Fibroblast of lung (primary cell): ENCODE data around the gene AMBN. TPM values are rescaled to one million over a fixed set of nuclear protein-coding genes. Genes with fewer than 3 reads are reported as not detected.

Experiments
- DNase-seq, 2 donors: peaks; one replicate each; pipeline versions ENCODE4 v3.0.0 to v3.0.0-alpha.2; 2010; ENCODE audit warnings: low read depth in 2 of 2
- H2AFZ ChIP-seq: 2 replicates; pipeline ENCODE4 v1.5.1; 2012; ENCODE audit warnings: low read length, control low read depth, inconsistent platforms
- H3K27ac ChIP-seq: 2 replicates; pipeline ENCODE4 v1.5.1; 2011; ENCODE audit warnings: low read length, control low read depth; ENCODE audit not compliant: insufficient read depth
- H3K27me3 ChIP-seq: 2 replicates; pipeline ENCODE4 v1.5.1; 2011; ENCODE audit warnings: mild to moderate bottlenecking, low read length; ENCODE audit not compliant: control insufficient read depth, insufficient read depth
- H3K36me3 ChIP-seq: 2 replicates; pipeline ENCODE4 v1.5.1; 2011; ENCODE audit warnings: low read length; ENCODE audit not compliant: control insufficient read depth, insufficient read depth
- H3K4me1 ChIP-seq: 2 replicates; pipeline ENCODE4 v1.5.1; 2011; ENCODE audit warnings: low read length; ENCODE audit not compliant: control insufficient read depth, insufficient read depth; ENCODE audit errors: extremely low read depth
- H3K4me2 ChIP-seq: 2 replicates; pipeline ENCODE4 v1.5.1; 2011; ENCODE audit warnings: low read length, control low read depth; ENCODE audit not compliant: insufficient read depth; ENCODE audit errors: extremely low read depth
- H3K4me3 ChIP-seq, 4 experiments: fragments of 200-600 bp in 1 of 4; sonication (generic) in 1 of 4; replicated peaks in 1 of 4; 2 replicates each; pipeline ENCODE4 v1.5.1; 2011 to 2016; ENCODE audit warnings: low read length in 4 of 4, low read depth in 3 of 4, mild to moderate bottlenecking in 3 of 4, control low read depth in 2 of 4, inconsistent platforms in 1 of 4, mixed read lengths in 1 of 4; ENCODE audit not compliant: insufficient read depth in 1 of 4; ENCODE audit errors: control extremely low read depth in 1 of 4
- H3K79me2 ChIP-seq: 2 replicates; pipeline ENCODE4 v1.5.1; 2012; ENCODE audit warnings: mild to moderate bottlenecking, low read length, inconsistent platforms; ENCODE audit not compliant: control insufficient read depth, insufficient read depth
- H3K9ac ChIP-seq: 2 replicates; pipeline ENCODE4 v1.5.1; 2011; ENCODE audit warnings: mild to moderate bottlenecking, low read length, control low read depth; ENCODE audit not compliant: insufficient read depth
- H3K9me3 ChIP-seq: 2 replicates; pipeline ENCODE4 v1.5.1; 2012; ENCODE audit warnings: low read depth, low read length; ENCODE audit not compliant: control insufficient read depth, insufficient read depth
- H4K20me1 ChIP-seq: 2 replicates; pipeline ENCODE4 v1.5.1; 2011; ENCODE audit warnings: low read length; ENCODE audit not compliant: control insufficient read depth, insufficient read depth; ENCODE audit errors: extremely low read depth
- CTCF ChIP-seq, 2 donors: IDR thresholded peaks in 1 of 2; conservative IDR thresholded peaks in 1 of 2; 1 replicate in 1 of 2; 2 replicates in 1 of 2; pipeline ENCODE4 v1.5.1; 2011 to 2012; ENCODE audit warnings: low read length in 2 of 2, control low read depth in 1 of 2, inconsistent platforms in 1 of 2, low read depth in 1 of 2, mild to moderate bottlenecking in 1 of 2
- EZH2 ChIP-seq: IDR thresholded peaks from 2 replicates; pipeline ENCODE4 v1.5.1; 2012; ENCODE audit warnings: low read length, control low read depth, mild to moderate bottlenecking; ENCODE audit errors: missing control alignments
- polyA plus RNA-seq, 2 donors: library from polyadenylated mRNA; depleted of rRNA in 1 of 2; stranded (reverse) in 1 of 2; unstranded in 1 of 2; fragments of >200 nt; gene quantifications; 2 replicates each; pipeline ENCODE4 v1.2.1, GENCODE V29; 2011 to 2012; ENCODE audit warnings: missing spikeins in 1 of 2
- total RNA-seq: library from RNA; depleted of rRNA; stranded (reverse); fragments of >200 nt; gene quantifications from 2 replicates; pipeline ENCODE4 v1.2.1, GENCODE V29; 2014

The AMBN gene
- total and polyA plus RNA-seq, 2 donors (not counting 1 experiment from before 2014, with no cell fraction given) = not detected

DNA sequence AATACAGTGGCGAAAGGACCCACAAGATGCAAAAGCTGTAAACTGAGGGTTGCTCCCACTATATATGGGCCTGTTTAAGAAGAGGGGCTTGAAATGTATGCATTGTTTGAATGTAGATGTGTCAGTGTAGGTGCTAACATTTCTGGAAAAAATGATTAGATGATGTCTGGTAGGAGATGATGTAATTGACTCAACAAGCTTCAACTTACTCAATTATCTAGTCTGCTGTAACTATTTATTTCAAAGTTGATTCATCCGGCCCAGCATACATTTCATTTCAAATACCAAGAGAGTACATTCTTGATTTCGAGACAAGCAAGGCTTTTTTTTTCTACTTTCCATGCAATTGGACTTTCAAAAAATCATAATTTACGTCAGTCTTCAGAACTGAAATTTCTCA, 27.2 kb downstream of the AMBN start:
- H3K9ac ChIP-seq = no peak overlapping the region
- no peak overlapping the region for H3K4me2 ChIP-seq
- DNase-seq = no peak
- H3K27ac ChIP-seq = no peak overlapping the region
- TF ChIP-seq CTCF (conservative IDR thresholded peaks at IDR 0.05 in 1 of 2, IDR thresholded peaks at IDR 0.05 in 1 of 2; ENCODE audit: low read depth in 1 of 2, low read length in 2 of 2) (no peak), EZH2 (no peak)
- no peaks in the 10 kb centered on the region for H3K9me3 ChIP-seq
- H4K20me1 ChIP-seq = no peaks in the 10 kb centered on the region
- no peak overlapping the region for H3K4me3 ChIP-seq
- no peaks in the 10 kb centered on the region for H3K27me3 ChIP-seq
- no peak overlapping the region for H2AFZ ChIP-seq
- H3K36me3 ChIP-seq = no peaks in the 10 kb centered on the region
- H3K4me1 ChIP-seq = no peaks in the 10 kb centered on the region
- H3K79me2 ChIP-seq = no peaks in the 10 kb centered on the region

DNA sequence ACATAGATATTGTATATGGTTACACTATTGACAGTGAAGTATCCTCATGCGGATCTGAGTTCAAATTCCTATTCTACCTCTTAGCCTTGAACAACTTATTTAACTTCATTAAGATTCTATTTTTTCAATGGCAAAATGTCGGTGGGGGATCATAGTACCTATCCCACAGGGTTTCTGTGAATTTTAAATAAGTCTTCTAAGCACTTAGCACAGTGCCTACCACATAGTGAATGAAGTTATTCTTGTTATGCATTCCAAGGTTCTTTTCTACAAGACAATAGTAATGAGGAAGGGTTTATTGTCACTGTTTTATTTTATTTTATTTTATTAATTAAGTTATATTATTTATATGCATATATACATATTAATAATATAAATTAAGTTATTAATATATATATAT, 27.7 kb downstream of the AMBN start:
- no peak for DNase-seq
- no peak for TF ChIP-seq EZH2
- no peak for TF ChIP-seq CTCF (conservative IDR thresholded peaks at IDR 0.05 in 1 of 2, IDR thresholded peaks at IDR 0.05 in 1 of 2; ENCODE audit: low read depth in 1 of 2, low read length in 2 of 2)
- Histone ChIP-seq H3K27me3 (no peaks in the 10 kb centered on the region), H2AFZ (no peak overlapping the region), H3K36me3 (no peaks in the 10 kb centered on the region), H3K9me3 (no peaks in the 10 kb centered on the region), H3K4me2 (no peak overlapping the region), H3K4me1 (no peaks in the 10 kb centered on the region), H3K79me2 (no peaks in the 10 kb centered on the region), H3K27ac (no peak overlapping the region), H3K9ac (no peak overlapping the region), H4K20me1 (no peaks in the 10 kb centered on the region), H3K4me3 (no peak overlapping the region)

DNA sequence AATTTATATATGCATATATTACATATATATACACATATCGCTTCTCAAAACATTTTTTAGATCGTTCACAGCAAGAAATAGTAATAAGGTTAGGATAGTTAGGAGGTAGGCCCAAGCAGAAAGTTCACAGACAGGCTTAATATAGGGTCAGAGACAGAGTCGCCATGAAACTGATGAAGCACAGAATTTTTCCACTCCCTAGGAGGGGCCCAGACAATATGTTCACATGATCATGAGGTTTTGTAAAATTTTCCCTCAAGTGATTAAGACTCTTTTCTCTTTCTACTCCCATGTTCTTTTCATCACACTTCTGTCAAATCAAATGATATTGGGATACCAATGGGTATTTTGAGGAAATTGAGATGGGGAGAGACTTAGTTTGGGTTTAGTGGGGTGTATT, 31.3 kb downstream of the AMBN start:
- Histone ChIP-seq H3K27me3 (no peaks in the 10 kb centered on the region), H3K27ac (no peak overlapping the region), H3K79me2 (no peaks in the 10 kb centered on the region), H3K4me3 (no peak overlapping the region), H3K4me2 (no peak overlapping the region), H3K9me3 (no peaks in the 10 kb centered on the region), H3K36me3 (no peaks in the 10 kb centered on the region), H3K4me1 (no peaks in the 10 kb centered on the region), H4K20me1 (no peaks in the 10 kb centered on the region), H3K9ac (no peak overlapping the region), H2AFZ (no peak overlapping the region)
- TF ChIP-seq CTCF (conservative IDR thresholded peaks at IDR 0.05 in 1 of 2, IDR thresholded peaks at IDR 0.05 in 1 of 2; ENCODE audit: low read depth in 1 of 2, low read length in 2 of 2) = no peak
- no peak for TF ChIP-seq EZH2
- DNase-seq = no peak
